OCI-LY3 (cell line): ENCODE data around the gene PANX2.

ENCODE experiments used
- H2AFZ ChIP-seq: fragments of 200-600, 300-600 bp; shearing (Covaris generic); 2 replicates; pipeline ENCODE4 v1.6.0; 2014; ENCODE audit warnings: antibody characterized with exemption, low read depth, low read length
- H3K27ac ChIP-seq: fragments of 200-600, 300-600 bp; sonication (generic); 2 replicates; pipeline ENCODE4 v1.5.1; 2014; ENCODE audit warnings: mild to moderate bottlenecking, low read length, moderate library complexity, mixed read lengths
- H3K27me3 ChIP-seq: fragments of 200-600, 300-600 bp; sonication (generic); 2 replicates; pipeline ENCODE4 v1.6.1; 2014; ENCODE audit warnings: low read depth, low read length, mixed read lengths
- H3K36me3 ChIP-seq: fragments of 200-600, 300-600 bp; sonication (generic); replicated peaks from 2 replicates; pipeline ENCODE3; 2014; ENCODE audit warnings: low read depth, low read length, mixed read lengths
- H3K4me1 ChIP-seq: fragments of 300-600, 200-600 bp; sonication (generic); 2 replicates; pipeline ENCODE4 v1.6.1; 2014; ENCODE audit warnings: low read length, mixed read lengths
- H3K4me2 ChIP-seq: fragments of 200-600, 300-600 bp; sonication (generic); 2 replicates; pipeline ENCODE4 v1.6.1; 2014; ENCODE audit warnings: low read length, mixed read lengths
- H3K4me3 ChIP-seq: fragments of 300-600, 200-600 bp; sonication (generic); 2 replicates; pipeline ENCODE4 v1.5.1; 2014; ENCODE audit warnings: antibody characterized with exemption, mild to moderate bottlenecking, low read length, moderate library complexity
- H3K79me2 ChIP-seq: fragments of 300-600, 200-600 bp; shearing (Covaris generic); 2 replicates; pipeline ENCODE4 v1.6.1; 2014; ENCODE audit warnings: mild to moderate bottlenecking, low read length, mixed read lengths
- H3K9ac ChIP-seq: fragments of 300-600, 200-600 bp; shearing (Covaris generic); 2 replicates; pipeline ENCODE4 v1.6.0; 2014; ENCODE audit warnings: mild to moderate bottlenecking, low read length, moderate library complexity
- H3K9me3 ChIP-seq: fragments of 200-600, 300-600 bp; shearing (Covaris generic); 2 replicates; pipeline ENCODE4 v1.6.1; 2014; ENCODE audit warnings: low read length, mixed read lengths; ENCODE audit not compliant: insufficient read depth
- H4K20me1 ChIP-seq: fragments of 200-600, 300-600 bp; sonication (generic); 2 replicates; pipeline ENCODE4 v1.6.1; 2016; ENCODE audit warnings: low read length, mixed read lengths; ENCODE audit not compliant: insufficient read depth
- CTCF ChIP-seq: fragments of 200-600, 300-600 bp; sonication (generic); IDR thresholded peaks from 2 replicates; pipeline ENCODE4 v1.5.1; 2014; ENCODE audit warnings: antibody characterized with exemption, low read length, low read depth
- EZH2phosphoT487 ChIP-seq: fragments of 200-600 bp; shearing (Covaris generic); IDR thresholded peaks from 2 replicates; pipeline ENCODE4 v1.6.1; 2018; ENCODE audit warnings: antibody characterized with exemption, mixed run types, low read depth

PANX2 gene

GRCh38 chr22:50151571-50152537 is 18.7 kb upstream of the PANX2 start:
- Histone ChIP-seq H3K9me3 (no peaks in the 10 kb centered on the region), H3K4me1 (peaks cover 2% of the 10 kb centered on the region; the same call in 1 of the 2 replicates), H3K4me3 (no peak overlapping the region), H3K27me3 (peaks cover 8% of the 10 kb centered on the region; the same call in 1 of the 2 replicates), H3K9ac (no peak overlapping the region), H3K27ac (no peak overlapping the region), H3K79me2 (no peaks in the 10 kb centered on the region), H2AFZ (no peak overlapping the region), H3K4me2 (no peak overlapping the region), H4K20me1 (no peaks in the 10 kb centered on the region), H3K36me3 (no peaks in the 10 kb centered on the region)
- TF ChIP-seq EZH2phosphoT487 (no peak), CTCF (no peak)

GRCh38 chr22:50153056-50153755 is 17.3 kb upstream of the PANX2 start:
- H3K4me1 ChIP-seq: peaks cover 2% of the 10 kb centered on the region; the same call in 1 of the 2 replicates
- H3K4me3 ChIP-seq: no peak overlapping the region
- no peak overlapping the region for H3K4me2 ChIP-seq
- TF ChIP-seq EZH2phosphoT487 (no peak), CTCF (no peak)
- no peaks in the 10 kb centered on the region for H3K9me3 ChIP-seq
- no peak overlapping the region for H3K27ac ChIP-seq
- no peak overlapping the region for H3K9ac ChIP-seq
- H2AFZ ChIP-seq: no peak overlapping the region
- H3K36me3 ChIP-seq: no peaks in the 10 kb centered on the region
- H3K27me3 ChIP-seq: peaks cover 8% of the 10 kb centered on the region; the same call in 1 of the 2 replicates
- no peaks in the 10 kb centered on the region for H4K20me1 ChIP-seq
- H3K79me2 ChIP-seq: no peaks in the 10 kb centered on the region

DNA sequence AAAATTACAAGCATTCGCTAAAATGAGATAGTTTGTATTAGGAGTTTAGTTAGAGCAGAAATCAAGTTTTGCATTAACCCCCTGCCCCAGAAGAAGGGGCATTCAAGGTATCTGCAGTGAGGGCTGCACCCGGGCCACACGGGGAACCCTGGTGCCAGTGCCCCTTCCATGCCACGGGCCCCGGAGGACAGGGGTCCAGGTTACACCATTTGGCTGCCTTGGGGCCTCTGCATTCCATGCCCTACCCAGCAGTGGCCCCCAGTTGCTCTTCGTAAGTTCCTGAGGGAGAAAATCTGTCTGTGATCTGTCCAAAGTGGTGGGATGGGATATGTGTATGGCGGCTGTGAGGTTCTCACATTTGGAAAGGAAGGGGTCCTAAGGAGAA is 16.8 kb upstream of the PANX2 start:
- no peak for TF ChIP-seq EZH2phosphoT487
- TF ChIP-seq CTCF: no peak

DNA sequence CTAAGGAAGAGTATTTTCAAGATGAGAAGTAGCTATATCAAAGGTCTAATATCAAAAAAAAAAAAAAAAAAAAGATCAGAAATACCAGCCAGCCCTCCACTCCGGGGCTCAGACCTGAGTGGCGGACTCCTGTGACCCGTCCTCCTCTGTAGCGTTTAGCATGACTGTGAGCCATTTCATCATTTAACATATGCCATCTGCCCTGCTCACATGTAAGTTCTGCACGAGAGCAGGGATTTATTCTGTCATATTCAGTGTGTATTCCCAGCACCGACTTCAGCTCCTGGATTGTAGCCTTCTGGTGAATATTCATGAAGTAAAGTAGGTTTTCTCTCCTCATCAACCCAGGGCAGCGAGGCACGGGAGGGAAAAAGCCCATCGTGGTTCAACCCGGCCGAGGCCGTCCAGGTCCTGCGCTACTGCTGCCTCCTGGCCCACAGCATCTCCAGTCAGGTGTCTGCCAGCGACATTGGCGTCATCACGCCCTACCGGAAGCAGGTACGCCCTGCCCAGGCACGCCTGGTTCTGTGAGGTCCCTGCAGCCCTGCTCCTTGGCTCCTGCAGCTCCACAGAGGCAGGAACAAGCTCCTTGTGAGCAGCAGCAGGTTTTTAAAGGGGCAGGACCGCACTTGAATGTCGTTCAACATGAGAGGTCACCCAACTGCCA is 12.7 kb upstream of the PANX2 start:
- Histone ChIP-seq H3K27ac (no peak overlapping the region), H3K4me1 (no peaks in the 10 kb centered on the region), H3K36me3 (no peaks in the 10 kb centered on the region), H4K20me1 (no peaks in the 10 kb centered on the region), H3K79me2 (no peaks in the 10 kb centered on the region), H3K9me3 (no peaks in the 10 kb centered on the region), H3K4me3 (no peak overlapping the region), H2AFZ (no peak overlapping the region), H3K9ac (no peak overlapping the region), H3K4me2 (no peak overlapping the region), H3K27me3 (0 out of 2 replicates have a peak, but pooled peaks cover 3% of the 10 kb centered on the region)
- no peak for TF ChIP-seq CTCF
- TF ChIP-seq EZH2phosphoT487: no peak

More for the DNA sequence above, 16.8 kb upstream of the PANX2 start:
- no peak overlapping the region for H3K4me3 ChIP-seq
- no peaks in the 10 kb centered on the region for H3K9me3 ChIP-seq
- no peaks in the 10 kb centered on the region for H3K36me3 ChIP-seq
- H2AFZ ChIP-seq: no peak overlapping the region
- no peak overlapping the region for H3K27ac ChIP-seq
- no peak overlapping the region for H3K4me2 ChIP-seq
- no peaks in the 10 kb centered on the region for H4K20me1 ChIP-seq
- H3K79me2 ChIP-seq: no peaks in the 10 kb centered on the region
- H3K9ac ChIP-seq: no peak overlapping the region
- H3K4me1 ChIP-seq: peaks cover 2% of the 10 kb centered on the region; the same call in 1 of the 2 replicates
- peaks cover 8% of the 10 kb centered on the region; the same call in 1 of the 2 replicates for H3K27me3 ChIP-seq
